Uterus (tissue), 4 donors: ENCODE measurements around the gene ATM. TPM values are rescaled to one million over a fixed set of nuclear protein-coding genes. Genes with fewer than 3 reads are reported as not detected.

ENCODE experiments used
- DNase-seq, 2 donors: peaks; one replicate each; pipeline ENCODE4 v3.0.0-alpha.2; 2019 to 2020
- H3K27ac ChIP-seq, 2 donors: fragments of 200-600 bp; sonication (generic); 1 replicate in 1 of 2; 2 replicates in 1 of 2; pipeline ENCODE4 v1.5.1; 2016 to 2018
- H3K27me3 ChIP-seq, 2 donors: fragments of 200-600 bp; sonication (generic); one replicate each; pipeline ENCODE4 v1.5.1; 2018 to 2019; ENCODE audit warnings: control low read depth in 1 of 2
- H3K36me3 ChIP-seq, 2 donors: fragments of 200-600 bp; sonication (generic); one replicate each; pipeline ENCODE4 v1.5.1; 2019; ENCODE audit warnings: control low read depth in 1 of 2
- H3K4me1 ChIP-seq, 2 donors: fragments of 200-600 bp; sonication (generic); one replicate each; pipeline ENCODE4 v1.5.1; 2018 to 2019; ENCODE audit warnings: control low read depth in 1 of 2
- H3K4me3 ChIP-seq, 2 donors: fragments of 200-600 bp; sonication (generic); 1 replicate in 1 of 2; 2 replicates in 1 of 2; pipeline ENCODE4 v1.5.1; 2018 to 2019; ENCODE audit warnings: mild to moderate bottlenecking in 1 of 2
- H3K9me3 ChIP-seq, 2 donors: fragments of 200-600 bp; sonication (generic); one replicate each; pipeline ENCODE4 v1.5.1; 2019; ENCODE audit warnings: control low read depth in 1 of 2
- CTCF ChIP-seq, 4 experiments: fragments of 200-600 bp in 2 of 4; fragments of 450-650 bp in 2 of 4; sonication (generic) in 2 of 4; IDR thresholded peaks; one replicate each; pipeline ENCODE4 v1.5.1; 2016 to 2019; ENCODE audit warnings: antibody characterized with exemption in 4 of 4, mild to moderate bottlenecking in 2 of 4, moderate library complexity in 1 of 4
- POLR2A ChIP-seq, 2 donors: fragments of 450-650 bp; IDR thresholded peaks; one replicate each; pipeline ENCODE4 v1.6.1; 2016; ENCODE audit warnings: antibody characterized with exemption in 2 of 2, mild to moderate bottlenecking in 1 of 2, moderate library complexity in 1 of 2
- intact Hi-C: fragments of 100-400 bp; cut with DNase I; formaldehyde crosslinking; loops from one replicate; pipeline ENCODE4 v1.15.1; 2023; ENCODE audit warnings: low total_unique reads
- total RNA-seq, 4 donors: library from RNA; depleted of rRNA in 3 of 4; stranded (reverse); fragments of >200 nt in 3 of 4; gene quantifications; one replicate each; pipeline versions ENCODE4 v1.1.0 to v1.2.4, GENCODE V29; 2014 to 2023
- donor health status: DM: yes; HTN: yes; CAD: no.

The ATM gene
- total RNA-seq, result 100 to 1,000 TPM in 2 of 4 donors, 10 to 100 TPM in 2; 51.2 to 196 (median 132) TPM

GRCh38 chr11:108222574-108223347 is at the start of gene ATM, which contains the start of gene NPAT:
Gene ATM, plus strand, starts transcription at chr11:108223067. Its CDS starts 4,558 bp downstream, at chr11:108227625.
Gene NPAT, minus strand, starts transcription at chr11:108222638. Its CDS starts 102 bp downstream, at chr11:108222536.
- no peaks in the 10 kb centered on the region for H3K36me3 ChIP-seq
- peak; percentile 99 to 100 for DNase-seq
- H3K27ac ChIP-seq, result peak within 1 kb of the TSS; percentile 93 to 96
- H3K9me3 ChIP-seq, result no peaks in the 10 kb centered on the region
- H3K4me1 ChIP-seq, result peaks cover 0 to 7% of the 10 kb centered on the region in 2 donors
- intact Hi-C loops, result no loop called here
- H3K27me3 ChIP-seq, result no peaks in the 10 kb centered on the region
- H3K4me3 ChIP-seq, result peak within 1 kb of the TSS; percentile 83 to 85
- TF ChIP-seq CTCF (IDR thresholded peaks at IDR 0.05) (peak; percentile 57 to 85 (median 79)), POLR2A (IDR thresholded peaks at IDR 0.05) (peak; percentile 89 to 95)

GRCh38 chr11:108177570-108177969 is 45.3 kb upstream of the ATM start:
- H3K36me3 ChIP-seq, result no peaks in the 10 kb centered on the region
- no peaks in the 10 kb centered on the region for H3K27me3 ChIP-seq
- no peak for DNase-seq
- intact Hi-C loops, result no loop called here
- H3K4me1 ChIP-seq, result no peaks in the 10 kb centered on the region
- no peak overlapping the region for H3K27ac ChIP-seq
- H3K9me3 ChIP-seq, result no peaks in the 10 kb centered on the region
- no peak for TF ChIP-seq POLR2A (IDR thresholded peaks at IDR 0.05)
- no peak for TF ChIP-seq CTCF (IDR thresholded peaks at IDR 0.05)
- H3K4me3 ChIP-seq, result no peak overlapping the region

GRCh38 chr11:108193725-108194124 is 29.1 kb upstream of the ATM start:
- Histone ChIP-seq H3K27ac (no peak overlapping the region), H3K9me3 (no peaks in the 10 kb centered on the region), H3K4me3 (no peak overlapping the region), H3K4me1 (no peaks in the 10 kb centered on the region), H3K27me3 (no peaks in the 10 kb centered on the region), H3K36me3 (no peaks in the 10 kb centered on the region)
- no peak for TF ChIP-seq POLR2A (IDR thresholded peaks at IDR 0.05)
- no peak for TF ChIP-seq CTCF (IDR thresholded peaks at IDR 0.05)
- DNase-seq, result no peak
- intact Hi-C loops, result no loop called here

GRCh38 chr11:108196901-108197300 is 26.0 kb upstream of the ATM start:
- no peak overlapping the region for H3K4me3 ChIP-seq
- no peaks in the 10 kb centered on the region for H3K4me1 ChIP-seq
- H3K36me3 ChIP-seq, result no peaks in the 10 kb centered on the region

More at GRCh38 chr11:108196901-108197300, 26.0 kb upstream of the ATM start:
- Histone ChIP-seq H3K27me3 (no peaks in the 10 kb centered on the region), H3K9me3 (no peaks in the 10 kb centered on the region), H3K27ac (no peak overlapping the region)
- DNase-seq, result no peak
- intact Hi-C loops, result no loop called here
- TF ChIP-seq POLR2A (IDR thresholded peaks at IDR 0.05) (no peak), CTCF (IDR thresholded peaks at IDR 0.05) (no peak)
